ENCODE measurements around the gene ATP1A4. TPM values are rescaled to one million over a fixed set of nuclear protein-coding genes. Genes with fewer than 3 reads are reported as not detected.

Gene ATP1A4
- total RNA-seq, 1 donor from 2014 or later = 0.27 TPM

- Mint-ChIP-seq H3K4me3 (no peak overlapping the region), H3K4me1 (ENCODE audit: unreplicated experiment) (peaks cover 10% of the 10 kb centered on the region), H3K9me3 (no peaks in the 10 kb centered on the region), H3K36me3 (no peaks in the 10 kb centered on the region), H3K27ac (no peak overlapping the region), H3K27me3 (no peaks in the 10 kb centered on the region)
- TF ChIP-seq, protein P1, sequence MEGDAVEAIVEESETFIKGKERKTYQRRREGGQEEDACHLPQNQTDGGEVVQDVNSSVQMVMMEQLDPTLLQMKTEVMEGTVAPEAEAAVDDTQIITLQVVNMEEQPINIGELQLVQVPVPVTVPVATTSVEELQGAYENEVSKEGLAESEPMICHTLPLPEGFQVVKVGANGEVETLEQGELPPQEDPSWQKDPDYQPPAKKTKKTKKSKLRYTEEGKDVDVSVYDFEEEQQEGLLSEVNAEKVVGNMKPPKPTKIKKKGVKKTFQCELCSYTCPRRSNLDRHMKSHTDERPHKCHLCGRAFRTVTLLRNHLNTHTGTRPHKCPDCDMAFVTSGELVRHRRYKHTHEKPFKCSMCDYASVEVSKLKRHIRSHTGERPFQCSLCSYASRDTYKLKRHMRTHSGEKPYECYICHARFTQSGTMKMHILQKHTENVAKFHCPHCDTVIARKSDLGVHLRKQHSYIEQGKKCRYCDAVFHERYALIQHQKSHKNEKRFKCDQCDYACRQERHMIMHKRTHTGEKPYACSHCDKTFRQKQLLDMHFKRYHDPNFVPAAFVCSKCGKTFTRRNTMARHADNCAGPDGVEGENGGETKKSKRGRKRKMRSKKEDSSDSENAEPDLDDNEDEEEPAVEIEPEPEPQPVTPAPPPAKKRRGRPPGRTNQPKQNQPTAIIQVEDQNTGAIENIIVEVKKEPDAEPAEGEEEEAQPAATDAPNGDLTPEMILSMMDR (conservative IDR thresholded peaks at IDR 0.05) = no peak
- DNase-seq (ENCODE audit: extremely low spot score, unreplicated experiment) = no peak
Observed at GRCh38 chr1:160188341-160188740, 36.9 kb downstream of the ATP1A4 start.

GRCh38 chr1:160189649-160190625, 38.5 kb downstream of the ATP1A4 start, which contains the start of gene CASQ1:
Gene CASQ1, plus strand, starts transcription at chr1:160190575. Its CDS starts 177 bp downstream, at chr1:160190752.
- Mint-ChIP-seq H3K27ac (no peak within 1 kb of the TSS), H3K4me1 (ENCODE audit: unreplicated experiment) (peaks cover 10% of the 10 kb centered on the region), H3K27me3 (no peaks in the 10 kb centered on the region), H3K9me3 (no peaks in the 10 kb centered on the region), H3K4me3 (peak within 1 kb of the TSS; percentile 4), H3K36me3 (no peaks in the 10 kb centered on the region)
- TF ChIP-seq, protein P1 (conservative IDR thresholded peaks at IDR 0.05) = no peak
- no peak for DNase-seq (ENCODE audit: extremely low spot score, unreplicated experiment)

GRCh38 chr1:160191756-160192155, 40.4 kb downstream of the ATP1A4 start:
- peaks cover 10% of the 10 kb centered on the region for H3K4me1 Mint-ChIP-seq (ENCODE audit: unreplicated experiment)
- H3K27me3 Mint-ChIP-seq = no peaks in the 10 kb centered on the region
- no peaks in the 10 kb centered on the region for H3K9me3 Mint-ChIP-seq
- TF ChIP-seq, protein P1 (conservative IDR thresholded peaks at IDR 0.05) = no peak
- H3K36me3 Mint-ChIP-seq = no peaks in the 10 kb centered on the region
- H3K4me3 Mint-ChIP-seq = no peak overlapping the region
- H3K27ac Mint-ChIP-seq = no peak overlapping the region
- no peak for DNase-seq (ENCODE audit: extremely low spot score, unreplicated experiment)

- no peak for DNase-seq (ENCODE audit: extremely low spot score, unreplicated experiment)
- Mint-ChIP-seq H3K4me1 (ENCODE audit: unreplicated experiment) (peaks cover 10% of the 10 kb centered on the region), H3K4me3 (no peak overlapping the region), H3K27me3 (peaks cover 2% of the 10 kb centered on the region), H3K36me3 (no peaks in the 10 kb centered on the region), H3K9me3 (no peaks in the 10 kb centered on the region), H3K27ac (no peak overlapping the region)
- TF ChIP-seq, protein P1 (conservative IDR thresholded peaks at IDR 0.05) = no peak
Observed at GRCh38 chr1:160192234-160192633, 40.8 kb downstream of the ATP1A4 start.

- Mint-ChIP-seq H3K27ac (no peak overlapping the region), H3K36me3 (no peaks in the 10 kb centered on the region), H3K27me3 (peaks cover 2% of the 10 kb centered on the region), H3K9me3 (no peaks in the 10 kb centered on the region), H3K4me3 (no peak overlapping the region), H3K4me1 (ENCODE audit: unreplicated experiment) (peaks cover 9% of the 10 kb centered on the region)
- TF ChIP-seq, protein P1 (conservative IDR thresholded peaks at IDR 0.05) = peak; percentile 97
- DNase-seq (ENCODE audit: extremely low spot score, unreplicated experiment) = peak; percentile 87
Observed at GRCh38 chr1:160193091-160193819, 41.9 kb downstream of the ATP1A4 start.

Data from type B pancreatic cell (in vitro differentiated cells).